OCI-LY7 (cell line): ENCODE results near the gene ARHGAP28. TPM values are rescaled to one million over a fixed set of nuclear protein-coding genes. Genes with fewer than 3 reads are reported as not detected.

ENCODE experiments used
- BruUV-seq: library from RNA; stranded (reverse); fragments of 400-500 nt; replicated peaks from 2 replicates; lab custom pipeline; 2021; lab: Mats Ljungman, UMichigan
- CTCF ChIA-PET: fragments of 300-600 bp; sonication (Branson Sonifier 250); formaldehyde crosslinking; loops from one replicate; lab custom pipeline; 2022; ENCODE audit warnings: antibody characterized with exemption; ENCODE audit not compliant: unreplicated experiment; lab: Charles Lee
- POLR2A ChIA-PET: fragments of 300-600 bp; sonication (Branson Sonifier 250); formaldehyde crosslinking; loops from one replicate; lab custom pipeline; 2022; ENCODE audit warnings: antibody characterized with exemption; lab: Charles Lee
- DNase-seq: peaks from one replicate; pipeline ENCODE4 v3.0.0-alpha.2; 2015; ENCODE audit warnings: low spot score
- H2AFZ ChIP-seq: fragments of 200-600 bp; sonication (generic), shearing (Covaris generic); 2 replicates; pipeline ENCODE4 v1.6.1; 2014; ENCODE audit warnings: mild to moderate bottlenecking, antibody characterized with exemption, low read length, moderate library complexity
- H3K27ac ChIP-seq: fragments of 200-600 bp; sonication (generic); 2 replicates; pipeline ENCODE4 v1.5.1; 2014; ENCODE audit warnings: mixed run types, low read depth, mild to moderate bottlenecking, moderate library complexity, low read length, inconsistent platforms; ENCODE audit not compliant: poor library complexity, severe bottlenecking
- H3K36me3 ChIP-seq: fragments of 200-600 bp; sonication (generic); 2 replicates; pipeline ENCODE4 v1.6.1; 2014; ENCODE audit warnings: mild to moderate bottlenecking, antibody characterized with exemption, low read length, moderate library complexity, mixed read lengths; ENCODE audit not compliant: insufficient read depth
- H3K4me1 ChIP-seq: fragments of 200-600 bp; sonication (generic); 2 replicates; pipeline ENCODE4 v1.5.1; 2014; ENCODE audit warnings: mild to moderate bottlenecking, low read length; ENCODE audit not compliant: insufficient read depth, poor library complexity, severe bottlenecking
- H3K4me2 ChIP-seq: fragments of 200-600 bp; sonication (generic); 2 replicates; pipeline ENCODE4 v1.6.1; 2014; ENCODE audit warnings: mild to moderate bottlenecking, low read length
- H3K4me3 ChIP-seq: fragments of 200-600 bp; sonication (generic); 2 replicates; pipeline ENCODE4 v1.5.1; 2014; ENCODE audit warnings: mild to moderate bottlenecking, low read depth, low read length; ENCODE audit not compliant: poor library complexity, severe bottlenecking
- H3K79me2 ChIP-seq: fragments of 200-600 bp; sonication (generic); 2 replicates; pipeline ENCODE4 v1.6.1; 2016; ENCODE audit warnings: low read depth, mild to moderate bottlenecking, low read length, moderate library complexity, mixed read lengths; ENCODE audit not compliant: insufficient read depth
- H3K9me2 ChIP-seq: fragments of 200-600 bp; sonication (generic); 2 replicates; pipeline ENCODE4 v1.6.1; 2016; ENCODE audit warnings: mild to moderate bottlenecking, low read length, mixed read lengths; ENCODE audit not compliant: insufficient read depth
- H3K9me3 ChIP-seq: fragments of 200-600 bp; sonication (generic); 2 replicates; pipeline ENCODE4 v1.6.1; 2014; ENCODE audit warnings: mild to moderate bottlenecking, mixed run types, low read length, mixed read lengths
- H4K20me1 ChIP-seq: fragments of 200-600 bp; sonication (generic); 2 replicates; pipeline ENCODE4 v1.6.1; 2014; ENCODE audit warnings: mild to moderate bottlenecking, antibody characterized with exemption, low read length, moderate library complexity, mixed read lengths; ENCODE audit not compliant: insufficient read depth
- EZH2phosphoT487 ChIP-seq: fragments of 200-600 bp; sonication (generic); IDR thresholded peaks from 2 replicates; pipeline ENCODE4 v1.6.1; 2018; ENCODE audit warnings: low read depth, borderline replicate concordance, mild to moderate bottlenecking, mixed run types, antibody characterized with exemption, low read length, moderate library complexity, mixed read lengths
- intact Hi-C: fragments of 100-400 bp; cut with micrococcal nuclease; formaldehyde crosslinking; loops from one replicate; pipeline ENCODE4 v1.10.0; 2022; ENCODE audit not compliant: unreplicated experiment
- total RNA-seq, 2 experiments: library from RNA; depleted of rRNA in 1 of 2; stranded (reverse); fragments of >200 nt in 1 of 2; shearing (Covaris generic) in 1 of 2; gene quantifications; 2 replicates each; pipeline ENCODE4 v1.2.3, GENCODE V29; 2014 to 2022
- TF ChIP-seq, protein P1 (sequence below): fragments of 200-600 bp; sonication (generic); conservative IDR thresholded peaks from 2 replicates; pipeline ENCODE4 v1.5.1; 2014; ENCODE audit warnings: mild to moderate bottlenecking, antibody characterized with exemption, low read length, moderate library complexity, mixed read lengths

Gene ARHGAP28
- total RNA-seq, 2 experiments from 2014 or later = not detected

DNA sequence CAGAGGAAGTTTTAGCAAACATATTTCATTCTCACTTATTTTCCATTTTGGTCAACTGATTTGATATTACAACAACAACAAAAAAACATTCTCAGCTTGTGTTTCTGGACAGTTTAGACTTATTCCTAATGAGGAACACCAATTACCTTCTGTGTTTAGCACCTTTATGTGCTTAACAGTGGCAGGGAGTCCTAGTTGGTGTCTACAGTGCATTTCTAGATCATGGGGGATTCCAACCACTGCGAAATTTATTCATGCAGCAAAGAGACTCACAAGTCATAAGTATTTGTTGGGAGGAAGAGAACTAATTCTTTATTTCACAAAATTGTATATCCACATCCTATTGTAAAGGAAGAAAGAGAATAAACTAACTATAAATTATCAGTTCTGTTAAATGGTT lies 4.2 kb downstream of the ARHGAP28 start:
- BruUV-seq = no TSS peak

DNA sequence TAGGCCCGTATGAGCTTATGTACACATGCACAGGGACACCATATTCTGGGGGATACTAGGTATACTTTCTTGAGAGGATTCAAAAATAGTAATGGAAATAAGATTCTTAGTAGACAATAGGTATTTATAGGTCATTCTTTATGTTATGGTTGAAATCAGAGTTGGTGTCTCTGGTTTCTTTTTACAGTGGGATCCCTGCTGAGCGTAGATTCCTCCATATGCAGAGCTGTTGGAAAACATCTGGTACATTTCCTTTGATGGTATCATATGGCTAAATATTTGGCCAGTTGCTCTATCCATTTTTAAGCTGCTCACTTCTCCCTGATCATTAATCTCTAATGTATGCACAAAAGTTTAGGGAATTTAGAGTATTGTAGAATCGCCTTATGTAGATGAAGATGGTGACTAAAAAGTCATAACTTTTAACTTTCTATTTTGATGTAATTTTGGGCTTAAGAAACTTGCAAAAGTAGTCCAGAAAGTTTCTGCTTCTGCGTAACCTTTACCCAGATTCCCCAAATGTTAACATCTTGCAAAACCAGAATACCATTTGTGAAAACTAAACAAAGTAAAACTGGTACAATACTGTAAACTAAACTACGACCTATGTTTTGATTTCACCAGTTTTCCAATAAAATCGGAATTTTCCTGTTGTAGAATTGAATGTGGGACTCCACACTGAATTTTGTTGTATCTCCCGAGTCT lies 5.4 kb downstream of the ARHGAP28 start:
- ChIA-PET CTCF (interaction anchor here (0.5 kb wide), 1 partner anchor 65 kb away, joined by 4 read pairs; no protein-coding TSS in a partner anchor), POLR2A (interaction anchor here (0.6 kb wide), 1 partner anchor 14 kb away, joined by 4 read pairs; no protein-coding TSS in a partner anchor)
- DNase-seq = no peak
- Histone ChIP-seq H4K20me1 (no peaks in the 10 kb centered on the region), H3K4me1 (no peaks in the 10 kb centered on the region), H3K79me2 (no peaks in the 10 kb centered on the region), H3K27ac (no peak overlapping the region), H3K9me2 (no peaks in the 10 kb centered on the region), H3K4me3 (no peak overlapping the region), H3K4me2 (no peak overlapping the region), H3K9me3 (no peaks in the 10 kb centered on the region), H2AFZ (no peak overlapping the region), H3K36me3 (no peaks in the 10 kb centered on the region)
- intact Hi-C loops = no loop called here
- BruUV-seq = no TSS peak
- TF ChIP-seq EZH2phosphoT487 = no peak
- TF ChIP-seq, protein P1, sequence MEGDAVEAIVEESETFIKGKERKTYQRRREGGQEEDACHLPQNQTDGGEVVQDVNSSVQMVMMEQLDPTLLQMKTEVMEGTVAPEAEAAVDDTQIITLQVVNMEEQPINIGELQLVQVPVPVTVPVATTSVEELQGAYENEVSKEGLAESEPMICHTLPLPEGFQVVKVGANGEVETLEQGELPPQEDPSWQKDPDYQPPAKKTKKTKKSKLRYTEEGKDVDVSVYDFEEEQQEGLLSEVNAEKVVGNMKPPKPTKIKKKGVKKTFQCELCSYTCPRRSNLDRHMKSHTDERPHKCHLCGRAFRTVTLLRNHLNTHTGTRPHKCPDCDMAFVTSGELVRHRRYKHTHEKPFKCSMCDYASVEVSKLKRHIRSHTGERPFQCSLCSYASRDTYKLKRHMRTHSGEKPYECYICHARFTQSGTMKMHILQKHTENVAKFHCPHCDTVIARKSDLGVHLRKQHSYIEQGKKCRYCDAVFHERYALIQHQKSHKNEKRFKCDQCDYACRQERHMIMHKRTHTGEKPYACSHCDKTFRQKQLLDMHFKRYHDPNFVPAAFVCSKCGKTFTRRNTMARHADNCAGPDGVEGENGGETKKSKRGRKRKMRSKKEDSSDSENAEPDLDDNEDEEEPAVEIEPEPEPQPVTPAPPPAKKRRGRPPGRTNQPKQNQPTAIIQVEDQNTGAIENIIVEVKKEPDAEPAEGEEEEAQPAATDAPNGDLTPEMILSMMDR = no peak

More for the DNA sequence above, 4.2 kb downstream of the ARHGAP28 start:
- Histone ChIP-seq H4K20me1 (no peaks in the 10 kb centered on the region), H3K27ac (no peak overlapping the region), H2AFZ (no peak overlapping the region), H3K9me3 (no peaks in the 10 kb centered on the region), H3K4me2 (no peak overlapping the region), H3K79me2 (no peaks in the 10 kb centered on the region), H3K36me3 (no peaks in the 10 kb centered on the region), H3K4me3 (no peak overlapping the region), H3K9me2 (no peaks in the 10 kb centered on the region), H3K4me1 (no peaks in the 10 kb centered on the region)
- POLR2A ChIA-PET = no interaction called here
- intact Hi-C loops = no loop called here
- DNase-seq = no peak
- TF ChIP-seq, protein P1 = no peak
- TF ChIP-seq EZH2phosphoT487 = no peak
- CTCF ChIA-PET = no interaction called here

DNA sequence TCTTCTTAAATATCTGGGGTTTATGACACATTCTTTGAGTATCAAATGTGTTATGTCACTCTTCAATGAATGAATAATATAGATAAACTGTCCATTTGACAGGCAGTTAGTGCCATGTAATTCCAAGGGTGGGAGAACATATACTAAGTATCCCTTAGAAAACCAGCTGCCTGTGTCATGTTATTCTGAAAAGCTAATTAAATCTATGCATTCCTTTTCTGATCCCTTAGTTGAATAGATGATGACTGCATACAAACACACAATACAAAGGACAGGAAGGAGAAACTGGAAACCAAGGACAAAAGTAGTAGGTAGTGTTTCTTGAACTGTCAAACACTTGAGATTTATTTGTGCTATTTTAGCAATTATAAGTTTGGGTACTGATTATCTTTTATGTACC lies 8.3 kb downstream of the ARHGAP28 start:
- H3K9me2 ChIP-seq = no peaks in the 10 kb centered on the region
- no peaks in the 10 kb centered on the region for H3K4me1 ChIP-seq
- no peak overlapping the region for H2AFZ ChIP-seq
- H3K4me3 ChIP-seq = no peak overlapping the region
- TF ChIP-seq EZH2phosphoT487 = no peak
- TF ChIP-seq, protein P1 = no peak
- no peak overlapping the region for H3K27ac ChIP-seq
- H3K36me3 ChIP-seq = no peaks in the 10 kb centered on the region
- intact Hi-C loops = no loop called here
- H4K20me1 ChIP-seq = no peaks in the 10 kb centered on the region
- no peak overlapping the region for H3K4me2 ChIP-seq
- BruUV-seq = no TSS peak
- no peak for DNase-seq
- H3K79me2 ChIP-seq = no peaks in the 10 kb centered on the region
- H3K9me3 ChIP-seq = no peaks in the 10 kb centered on the region
- ChIA-PET CTCF (no interaction called here), POLR2A (no interaction called here)
